Measurements from ENCODE around the gene ADRA1B.

Gene ADRA1B

GRCh38 chr5:159901772-159902171 lies 14.5 kb upstream of the ADRA1B start:
- no peak for DNase-seq (ENCODE audit: low read depth)

DNA sequence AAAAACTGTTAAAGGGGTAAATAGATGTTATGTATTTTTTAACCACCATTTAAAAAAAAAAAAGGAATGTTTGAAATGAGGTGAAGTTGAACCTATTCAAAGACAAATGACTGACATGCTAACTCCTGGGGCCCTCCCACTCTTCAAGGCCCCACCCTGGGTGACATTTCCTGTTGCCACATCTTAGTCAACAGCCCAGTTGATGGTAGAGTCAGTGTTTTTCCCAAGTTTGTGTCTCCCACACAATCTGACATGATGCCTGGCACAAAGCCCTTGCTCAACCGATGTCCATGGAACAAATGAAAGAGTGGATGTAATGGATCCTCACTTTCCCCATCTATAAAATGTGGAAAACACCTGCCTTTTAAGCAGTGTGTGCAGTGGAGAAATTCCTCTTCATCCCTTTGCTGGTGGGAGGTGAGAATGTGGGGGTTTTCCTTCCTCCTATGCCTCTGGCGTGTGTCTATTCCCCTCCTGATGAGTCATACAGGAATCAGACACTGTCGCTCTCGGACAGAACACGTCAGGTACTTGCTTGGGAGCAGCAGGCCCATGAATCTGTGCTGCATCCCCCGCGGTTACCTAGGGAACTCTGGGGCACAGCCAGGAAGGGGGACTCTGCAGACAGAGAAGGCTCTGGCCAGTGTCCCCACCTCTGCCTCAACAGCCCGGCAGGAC lies 13.7 kb upstream of the ADRA1B start:
- no peak for DNase-seq (ENCODE audit: low read depth)

GRCh38 chr5:159903131-159903530 lies 13.2 kb upstream of the ADRA1B start:
- no peak for DNase-seq (ENCODE audit: low read depth)

DNA sequence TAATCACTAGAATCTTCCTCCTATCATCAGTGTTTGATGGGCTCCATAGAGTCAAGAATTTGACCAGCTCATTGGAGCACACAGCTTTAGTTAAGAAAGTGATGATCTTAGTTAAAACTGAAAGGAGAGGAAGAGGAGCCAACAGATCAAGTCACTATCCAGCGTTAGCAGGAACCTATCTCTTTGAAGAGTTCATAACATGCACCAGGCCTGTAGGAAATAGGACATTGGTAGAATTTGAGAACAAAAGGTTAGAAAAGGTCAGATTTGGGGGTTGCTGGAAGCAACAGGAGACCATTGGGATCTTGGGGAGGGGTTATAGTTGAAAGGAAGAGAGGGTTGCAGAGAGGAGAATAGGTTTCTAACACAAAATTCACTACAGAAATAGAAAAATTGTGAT lies 11.4 kb upstream of the ADRA1B start:
- DNase-seq (ENCODE audit: low read depth): no peak

- no peak for DNase-seq (ENCODE audit: low read depth)
Observed at GRCh38 chr5:159905496-159905895, 10.8 kb upstream of the ADRA1B start.

- no peak for DNase-seq (ENCODE audit: low read depth)
Observed at GRCh38 chr5:159906463-159906862, 9.8 kb upstream of the ADRA1B start.

DNA sequence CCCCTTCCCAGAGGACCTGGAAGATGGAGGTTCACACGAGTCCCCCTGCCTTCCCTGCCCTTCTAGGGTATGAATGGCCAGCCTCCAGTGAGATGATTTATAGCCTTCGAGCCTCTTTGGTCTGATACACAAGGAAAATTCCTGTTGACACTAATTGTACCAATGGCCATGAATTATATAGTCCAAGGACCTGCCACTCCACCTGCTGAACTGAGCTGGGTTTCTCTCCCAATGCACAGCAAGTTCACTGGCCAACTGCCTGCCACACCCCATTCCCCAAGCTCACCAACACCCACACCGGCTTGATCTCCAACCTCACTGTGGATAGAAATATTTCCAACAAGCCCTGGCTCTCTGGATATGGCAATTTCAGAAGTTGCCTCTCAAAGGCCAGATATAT lies 9.3 kb upstream of the ADRA1B start:
- no peak for DNase-seq (ENCODE audit: low read depth)

DNA sequence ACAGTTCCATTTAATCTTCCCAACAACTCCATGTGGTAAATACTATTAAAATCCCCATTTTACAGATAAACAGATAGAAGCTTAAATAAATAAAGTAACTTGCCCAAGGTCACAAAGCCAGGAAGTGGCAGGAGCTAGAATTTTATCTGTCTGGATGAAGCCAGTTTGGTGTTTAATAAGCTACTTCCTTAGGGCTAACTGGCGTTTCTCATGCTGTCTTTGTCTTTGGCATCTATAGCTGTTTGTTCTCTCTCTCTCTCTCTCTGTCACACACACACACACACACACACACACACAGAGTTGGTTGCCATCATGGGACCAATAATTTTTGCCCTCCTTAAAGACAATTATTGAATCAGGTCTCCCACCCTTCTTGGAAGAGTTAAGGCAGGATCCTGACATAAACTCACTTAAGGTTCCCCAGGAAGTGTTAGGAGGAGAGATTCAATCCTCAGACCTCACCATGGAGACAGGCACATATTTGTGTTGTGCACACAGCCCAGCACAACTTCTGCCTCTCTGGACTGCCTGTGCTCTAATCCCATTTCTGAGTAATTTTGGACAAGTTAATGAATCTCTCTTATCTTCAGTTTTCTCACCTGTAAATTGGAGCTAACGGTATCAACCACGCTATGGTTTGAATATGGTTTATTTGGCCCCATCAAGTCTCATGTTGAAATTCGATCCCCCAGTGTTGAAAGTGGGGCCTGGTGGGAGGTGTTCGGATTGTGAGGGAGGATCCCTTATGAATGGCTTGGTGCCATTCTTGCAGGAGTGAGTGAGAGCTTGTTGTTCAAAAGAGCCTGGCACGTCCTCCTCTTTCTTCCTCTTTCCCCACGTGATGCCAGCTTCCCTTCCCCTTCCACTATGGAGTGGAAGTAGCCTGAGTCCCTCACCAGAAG lies 8.3 kb upstream of the ADRA1B start:
- no peak for DNase-seq (ENCODE audit: low read depth)

- no peak for DNase-seq (ENCODE audit: low read depth)
Observed at GRCh38 chr5:159908591-159908940, 7.7 kb upstream of the ADRA1B start.

- DNase-seq (ENCODE audit: low read depth): no peak
Observed at GRCh38 chr5:159909126-159909525, 7.2 kb upstream of the ADRA1B start.

- no peak for DNase-seq (ENCODE audit: low read depth)
Observed at GRCh38 chr5:159910207-159910842, 6.0 kb upstream of the ADRA1B start.

DNA sequence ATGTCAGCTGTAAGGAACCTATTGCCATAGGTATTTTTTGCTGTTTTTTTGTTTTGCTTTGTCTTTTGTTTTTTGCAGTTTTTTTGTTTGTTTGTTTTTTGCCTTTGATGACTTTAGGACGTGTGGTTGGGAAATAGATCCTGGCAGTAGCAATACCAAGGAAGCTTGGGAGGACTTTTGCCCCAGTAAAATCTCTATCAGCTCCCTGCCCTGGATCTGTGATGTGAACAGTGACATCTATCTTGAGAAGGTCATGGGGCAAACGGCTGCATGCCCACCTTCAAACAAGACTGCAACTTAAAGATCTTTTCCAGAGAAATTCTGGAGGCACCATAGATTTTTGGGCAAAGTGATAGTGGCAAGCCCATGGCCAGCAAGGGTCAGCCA lies 5.4 kb upstream of the ADRA1B start:
- no peak for DNase-seq (ENCODE audit: low read depth)

- DNase-seq (ENCODE audit: low read depth): no peak
Observed at GRCh38 chr5:159911349-159911748, 4.9 kb upstream of the ADRA1B start.

GRCh38 chr5:159912033-159912800 lies 4.1 kb upstream of the ADRA1B start:
- DNase-seq (ENCODE audit: low read depth): no peak

- no peak for DNase-seq (ENCODE audit: low read depth)
Observed at GRCh38 chr5:159913048-159913447, 3.2 kb upstream of the ADRA1B start.

DNA sequence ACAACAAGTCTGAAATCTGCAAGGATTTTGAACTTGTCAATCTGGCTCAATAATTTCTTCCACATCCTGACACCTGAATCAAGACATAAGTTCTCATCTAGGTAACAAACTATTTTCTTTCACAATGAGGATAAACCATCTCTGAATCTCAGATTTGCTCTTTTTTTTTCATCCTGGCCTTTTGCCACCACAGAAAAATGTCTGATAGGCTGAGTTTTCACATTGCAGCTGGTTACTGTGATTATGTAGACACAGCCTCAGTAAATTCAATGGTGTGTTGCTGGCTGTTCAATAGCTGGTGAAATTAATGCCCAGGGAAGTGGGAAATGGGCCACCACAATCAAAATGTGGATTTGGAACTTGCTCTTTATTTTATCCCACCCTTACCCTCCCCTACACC lies 2.8 kb upstream of the ADRA1B start:
- DNase-seq (ENCODE audit: low read depth): no peak

DNA sequence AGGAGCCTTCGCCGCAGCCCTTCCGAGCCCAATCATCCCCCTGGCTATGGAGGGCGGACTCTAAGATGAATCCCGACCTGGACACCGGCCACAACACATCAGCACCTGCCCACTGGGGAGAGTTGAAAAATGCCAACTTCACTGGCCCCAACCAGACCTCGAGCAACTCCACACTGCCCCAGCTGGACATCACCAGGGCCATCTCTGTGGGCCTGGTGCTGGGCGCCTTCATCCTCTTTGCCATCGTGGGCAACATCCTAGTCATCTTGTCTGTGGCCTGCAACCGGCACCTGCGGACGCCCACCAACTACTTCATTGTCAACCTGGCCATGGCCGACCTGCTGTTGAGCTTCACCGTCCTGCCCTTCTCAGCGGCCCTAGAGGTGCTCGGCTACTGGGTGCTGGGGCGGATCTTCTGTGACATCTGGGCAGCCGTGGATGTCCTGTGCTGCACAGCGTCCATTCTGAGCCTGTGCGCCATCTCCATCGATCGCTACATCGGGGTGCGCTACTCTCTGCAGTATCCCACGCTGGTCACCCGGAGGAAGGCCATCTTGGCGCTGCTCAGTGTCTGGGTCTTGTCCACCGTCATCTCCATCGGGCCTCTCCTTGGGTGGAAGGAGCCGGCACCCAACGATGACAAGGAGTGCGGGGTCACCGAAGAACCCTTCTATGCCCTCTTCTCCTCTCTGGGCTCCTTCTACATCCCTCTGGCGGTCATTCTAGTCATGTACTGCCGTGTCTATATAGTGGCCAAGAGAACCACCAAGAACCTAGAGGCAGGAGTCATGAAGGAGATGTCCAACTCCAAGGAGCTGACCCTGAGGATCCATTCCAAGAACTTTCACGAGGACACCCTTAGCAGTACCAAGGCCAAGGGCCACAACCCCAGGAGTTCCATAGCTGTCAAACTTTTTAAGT lies 819 bp downstream of the ADRA1B start:
- DNase-seq (ENCODE audit: low read depth): no peak

DNA sequence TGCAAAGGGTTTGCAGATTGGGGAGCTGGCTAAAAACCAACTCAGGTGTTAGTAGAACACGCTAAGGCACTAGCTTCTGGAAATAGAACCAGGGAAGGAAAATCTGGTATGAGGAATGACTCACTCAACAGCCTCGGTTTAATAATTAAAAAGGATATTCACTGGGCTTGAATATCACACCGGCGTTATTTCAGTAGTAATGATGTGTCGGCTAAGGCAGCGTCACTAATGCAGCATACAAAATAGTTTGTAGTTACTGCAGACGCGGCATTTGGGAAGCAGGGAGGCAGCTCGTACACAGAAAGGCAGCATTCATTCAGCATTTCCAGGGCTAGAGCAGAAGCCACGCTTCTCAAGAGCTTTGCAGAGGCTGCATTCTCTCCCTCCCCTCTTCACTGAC lies 1.7 kb downstream of the ADRA1B start:
- no peak for DNase-seq (ENCODE audit: low read depth)

DNA sequence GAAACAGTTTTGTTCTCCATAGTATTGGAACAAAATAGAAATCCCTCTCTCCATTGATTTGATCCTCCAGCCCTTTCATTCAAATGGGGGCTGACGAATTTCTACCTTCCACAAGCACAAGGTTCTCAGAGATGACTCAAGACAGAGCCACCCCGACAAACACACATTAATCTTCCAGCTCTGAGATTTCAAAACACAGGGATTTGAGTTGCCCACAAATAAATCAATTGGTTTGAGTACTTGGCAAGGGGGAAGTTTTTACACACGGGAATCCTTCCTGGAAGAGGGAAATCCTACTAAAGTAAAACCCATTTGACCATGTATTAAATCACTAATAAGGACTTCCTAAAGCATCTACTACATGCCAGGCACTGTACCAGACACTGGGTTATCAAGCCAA lies 5.4 kb downstream of the ADRA1B start:
- DNase-seq (ENCODE audit: low read depth): no peak

DNA sequence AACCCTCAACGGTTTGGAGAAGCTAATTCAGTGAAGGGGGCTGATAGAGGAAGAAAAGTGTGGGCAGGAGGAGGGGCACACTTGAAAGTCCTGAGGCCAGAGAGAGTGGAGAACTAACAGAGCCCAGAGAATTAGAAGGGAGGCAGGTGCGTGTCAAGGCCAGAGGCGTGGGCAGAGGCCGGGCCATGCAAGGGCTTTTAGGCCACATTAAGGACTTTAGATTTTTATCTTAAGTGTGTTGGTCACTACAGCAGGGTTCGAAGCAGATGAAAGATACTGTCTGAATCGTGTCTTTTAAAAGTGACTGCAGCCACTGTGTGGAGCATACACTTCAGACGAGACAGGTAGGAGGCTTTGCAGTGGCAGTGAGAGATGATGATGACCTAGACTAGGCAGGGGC lies 6.7 kb downstream of the ADRA1B start:
- DNase-seq (ENCODE audit: low read depth): no peak
